Neural progenitor cell (in vitro differentiated cells): ENCODE measurements around the gene UBE2L5. TPM values are rescaled to one million over a fixed set of nuclear protein-coding genes. Genes with fewer than 3 reads are reported as not detected.

Experiments
- DNase-seq: peaks from one replicate; pipeline ENCODE4 v3.0.0-alpha.2; 2016; ENCODE audit warnings: low spot score
- H2AFZ ChIP-seq: fragments of 200-600 bp; sonication (generic); replicated peaks from 2 replicates; pipeline ENCODE4 v1.6.1; 2016; ENCODE audit warnings: antibody characterized with exemption
- H3F3A ChIP-seq: fragments of 200-600 bp; sonication (generic); 2 replicates; pipeline ENCODE4 v1.6.1; 2016; ENCODE audit warnings: antibody characterized with exemption, low read depth
- H3K27ac ChIP-seq: fragments of 200-600 bp; sonication (generic); 2 replicates; pipeline ENCODE4 v1.5.1; 2016; ENCODE audit warnings: mild to moderate bottlenecking
- H3K27me3 ChIP-seq: fragments of 200-600 bp; sonication (generic); 2 replicates; pipeline ENCODE4 v1.6.1; 2016; ENCODE audit warnings: mild to moderate bottlenecking, moderate library complexity
- H3K36me3 ChIP-seq: fragments of 200-600 bp; sonication (generic); 2 replicates; pipeline ENCODE4 v1.5.1; 2016
- H3K4me1 ChIP-seq: fragments of 200-600 bp; sonication (generic); 2 replicates; pipeline ENCODE4 v1.6.1; 2016; ENCODE audit warnings: mixed run types
- H3K4me2 ChIP-seq: fragments of 200-600 bp; sonication (generic); 2 replicates; pipeline ENCODE4 v1.6.1; 2016
- H3K4me3 ChIP-seq: fragments of 200-600 bp; sonication (generic); 2 replicates; pipeline ENCODE4 v1.5.1; 2016
- H3K79me2 ChIP-seq: fragments of 200-600 bp; sonication (generic); 2 replicates; pipeline ENCODE4 v1.6.1; 2016; ENCODE audit warnings: low read depth
- H3K9ac ChIP-seq: fragments of 200-600 bp; sonication (generic); 2 replicates; pipeline ENCODE4 v1.6.1; 2016
- H3K9me3 ChIP-seq: fragments of 200-600 bp; sonication (generic); 2 replicates; pipeline ENCODE4 v1.5.1; 2016; ENCODE audit warnings: low read depth
- H4K20me1 ChIP-seq: fragments of 200-600 bp; sonication (generic); 2 replicates; pipeline ENCODE4 v1.6.1; 2016; ENCODE audit warnings: low read depth
- H3K27ac Mint-ChIP-seq: 3 replicates; pipeline ENCODE4 v1.8.0; 2021; ENCODE audit warnings: mixed read lengths
- H3K27me3 Mint-ChIP-seq: 2 replicates; pipeline ENCODE4 v1.8.0; 2022; ENCODE audit warnings: low read depth, mild to moderate bottlenecking, inconsistent platforms, moderate library complexity, mixed read lengths; ENCODE audit not compliant: insufficient read depth
- H3K36me3 Mint-ChIP-seq: 3 replicates; pipeline ENCODE4 v1.8.0; 2021; ENCODE audit warnings: mixed read lengths
- H3K4me1 Mint-ChIP-seq: 3 replicates; pipeline ENCODE4 v1.8.0; 2021; ENCODE audit warnings: mixed read lengths
- H3K4me3 Mint-ChIP-seq: 3 replicates; pipeline ENCODE4 v1.8.0; 2021; ENCODE audit warnings: mild to moderate bottlenecking, moderate library complexity, mixed read lengths
- H3K9me3 Mint-ChIP-seq: 3 replicates; pipeline ENCODE4 v1.8.0; 2020; ENCODE audit warnings: mixed read lengths
- EZH2 ChIP-seq: fragments of 200-600 bp; sonication (generic); IDR thresholded peaks from 2 replicates; pipeline ENCODE4 v1.6.1; 2017; ENCODE audit warnings: antibody characterized with exemption, mild to moderate bottlenecking, moderate library complexity
- EZH2phosphoT487 ChIP-seq: fragments of 200-600 bp; sonication (generic); IDR thresholded peaks from 2 replicates; pipeline ENCODE4 v1.6.1; 2017; ENCODE audit warnings: antibody characterized with exemption
- total RNA-seq: library from RNA; depleted of rRNA; stranded (reverse); fragments of >200 nt; gene quantifications from 2 replicates; pipeline ENCODE4 v1.2.3, GENCODE V29; 2015; ENCODE audit warnings: low replicate concordance
- TF ChIP-seq, protein P1 (sequence below): fragments of 200-600 bp; sonication (generic); IDR thresholded peaks from 2 replicates; pipeline ENCODE4 v1.5.1; 2017; ENCODE audit warnings: antibody characterized with exemption, mild to moderate bottlenecking

The UBE2L5 gene
- total RNA-seq, 1 donor from 2014 or later, result not detected

DNA sequence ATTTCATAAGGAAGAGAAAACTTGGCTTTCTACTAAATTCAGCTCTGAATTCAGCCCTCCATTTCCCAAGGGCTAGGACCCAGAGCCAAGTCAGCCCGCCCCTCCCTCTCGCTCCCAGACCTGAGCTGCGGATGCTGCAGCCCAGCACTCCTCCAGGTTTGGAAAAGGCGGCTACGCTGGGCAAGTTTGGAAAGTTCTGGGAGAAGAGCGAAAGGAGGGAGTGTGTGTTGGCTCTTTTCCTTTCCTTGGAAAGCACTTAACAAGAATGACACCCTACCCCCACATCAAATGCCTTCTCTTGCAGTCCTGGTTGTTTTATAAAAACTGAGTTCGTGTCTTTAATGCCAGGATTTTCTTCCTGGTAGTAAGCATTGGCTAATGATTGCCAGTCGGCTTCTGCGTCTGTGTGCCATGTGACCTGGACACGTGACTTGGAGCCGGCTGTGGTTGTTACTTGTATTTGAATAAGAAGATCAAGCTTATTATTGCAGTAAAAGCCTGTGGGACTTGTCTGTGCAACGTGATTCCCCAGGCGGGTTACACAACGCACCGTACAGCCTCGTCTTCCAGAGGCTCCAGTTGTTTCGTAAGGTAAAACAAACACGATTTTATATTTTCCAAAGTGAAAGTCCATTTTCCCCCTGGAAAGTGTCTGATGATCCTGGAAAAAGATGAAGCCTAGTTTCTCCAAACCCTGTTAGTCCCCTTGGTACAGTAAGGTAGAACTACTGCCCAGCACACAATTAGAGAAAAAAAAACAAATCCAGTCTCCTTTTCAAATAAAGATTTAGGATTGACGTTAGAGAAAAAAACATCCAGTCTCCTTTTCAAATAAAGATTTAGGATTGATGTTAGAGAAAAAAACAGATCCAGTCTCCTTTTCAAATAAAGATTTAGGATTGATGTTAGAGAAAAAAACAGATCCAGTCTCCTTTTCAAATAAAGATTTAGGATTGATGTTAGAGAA is 26.8 kb upstream of the UBE2L5 start:
- no peaks in the 10 kb centered on the region for H3K9me3 ChIP-seq
- no peak for TF ChIP-seq EZH2phosphoT487
- TF ChIP-seq, protein P1, sequence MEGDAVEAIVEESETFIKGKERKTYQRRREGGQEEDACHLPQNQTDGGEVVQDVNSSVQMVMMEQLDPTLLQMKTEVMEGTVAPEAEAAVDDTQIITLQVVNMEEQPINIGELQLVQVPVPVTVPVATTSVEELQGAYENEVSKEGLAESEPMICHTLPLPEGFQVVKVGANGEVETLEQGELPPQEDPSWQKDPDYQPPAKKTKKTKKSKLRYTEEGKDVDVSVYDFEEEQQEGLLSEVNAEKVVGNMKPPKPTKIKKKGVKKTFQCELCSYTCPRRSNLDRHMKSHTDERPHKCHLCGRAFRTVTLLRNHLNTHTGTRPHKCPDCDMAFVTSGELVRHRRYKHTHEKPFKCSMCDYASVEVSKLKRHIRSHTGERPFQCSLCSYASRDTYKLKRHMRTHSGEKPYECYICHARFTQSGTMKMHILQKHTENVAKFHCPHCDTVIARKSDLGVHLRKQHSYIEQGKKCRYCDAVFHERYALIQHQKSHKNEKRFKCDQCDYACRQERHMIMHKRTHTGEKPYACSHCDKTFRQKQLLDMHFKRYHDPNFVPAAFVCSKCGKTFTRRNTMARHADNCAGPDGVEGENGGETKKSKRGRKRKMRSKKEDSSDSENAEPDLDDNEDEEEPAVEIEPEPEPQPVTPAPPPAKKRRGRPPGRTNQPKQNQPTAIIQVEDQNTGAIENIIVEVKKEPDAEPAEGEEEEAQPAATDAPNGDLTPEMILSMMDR, result no peak
- TF ChIP-seq EZH2, result no peak
- Mint-ChIP-seq H3K27ac (peak overlapping the region; percentile 6), H3K36me3 (no peaks in the 10 kb centered on the region), H3K4me3 (peak overlapping the region; percentile 74), H3K9me3 (no peaks in the 10 kb centered on the region), H3K27me3 (peaks cover 8% of the 10 kb centered on the region), H3K4me1 (peaks cover 13% of the 10 kb centered on the region)
- no peaks in the 10 kb centered on the region for H3K4me1 ChIP-seq
- no peak overlapping the region for H3K9ac ChIP-seq
- no peaks in the 10 kb centered on the region for H3F3A ChIP-seq
- DNase-seq, result peak; percentile 40
- no peaks in the 10 kb centered on the region for H3K27me3 ChIP-seq
- H3K27ac ChIP-seq, result no peak overlapping the region
- H3K4me3 ChIP-seq, result no peak overlapping the region
- H3K4me2 ChIP-seq, result peak overlapping the region; percentile 49
- no peaks in the 10 kb centered on the region for H3K79me2 ChIP-seq
- H4K20me1 ChIP-seq, result no peaks in the 10 kb centered on the region
- no peaks in the 10 kb centered on the region for H3K36me3 ChIP-seq
- peak overlapping the region; percentile 91 for H2AFZ ChIP-seq

DNA sequence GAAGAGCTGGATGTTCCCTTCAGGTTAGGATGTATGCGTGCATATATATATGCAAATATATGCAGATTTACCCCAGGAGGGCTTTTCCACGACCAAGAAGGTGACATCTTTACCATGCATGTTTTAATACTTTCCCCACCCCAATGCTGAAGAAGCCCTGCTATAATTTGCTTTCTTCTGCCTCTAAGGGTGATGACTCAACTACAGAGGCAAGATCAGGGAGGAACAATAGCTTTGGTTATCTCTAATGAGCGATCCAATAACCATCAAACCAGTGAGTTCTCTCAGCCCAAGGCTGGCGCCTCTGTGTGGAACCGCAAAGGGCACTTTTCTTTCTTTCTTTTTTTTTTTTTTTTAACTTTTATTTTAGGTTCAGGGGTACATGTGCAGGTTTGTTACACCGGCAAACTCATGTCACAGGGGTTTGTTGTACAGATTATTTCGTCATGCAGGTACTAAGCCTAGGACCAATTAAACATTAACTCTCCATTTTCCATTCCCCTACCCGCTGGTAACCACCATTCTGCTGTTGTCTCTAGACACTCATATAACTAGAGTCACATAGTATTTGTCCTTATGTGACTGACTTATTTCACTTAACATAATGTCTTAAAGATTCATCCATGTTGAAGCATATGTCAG is 25.7 kb upstream of the UBE2L5 start:
- no peak overlapping the region for H3K27ac ChIP-seq
- Mint-ChIP-seq H3K27me3 (peaks cover 8% of the 10 kb centered on the region), H3K4me1 (peaks cover 13% of the 10 kb centered on the region), H3K36me3 (no peaks in the 10 kb centered on the region), H3K4me3 (no peak overlapping the region), H3K27ac (no peak overlapping the region), H3K9me3 (peaks cover 3% of the 10 kb centered on the region)
- no peaks in the 10 kb centered on the region for H4K20me1 ChIP-seq
- H2AFZ ChIP-seq, result no peak overlapping the region
- H3K79me2 ChIP-seq, result no peaks in the 10 kb centered on the region
- H3K9ac ChIP-seq, result no peak overlapping the region
- TF ChIP-seq, protein P1, result no peak
- TF ChIP-seq EZH2phosphoT487 (no peak), EZH2 (no peak)
- no peak overlapping the region for H3K4me2 ChIP-seq
- H3K27me3 ChIP-seq, result no peaks in the 10 kb centered on the region
- H3F3A ChIP-seq, result no peaks in the 10 kb centered on the region
- no peaks in the 10 kb centered on the region for H3K36me3 ChIP-seq
- DNase-seq, result no peak
- no peaks in the 10 kb centered on the region for H3K4me1 ChIP-seq
- H3K4me3 ChIP-seq, result no peak overlapping the region
- no peaks in the 10 kb centered on the region for H3K9me3 ChIP-seq

DNA sequence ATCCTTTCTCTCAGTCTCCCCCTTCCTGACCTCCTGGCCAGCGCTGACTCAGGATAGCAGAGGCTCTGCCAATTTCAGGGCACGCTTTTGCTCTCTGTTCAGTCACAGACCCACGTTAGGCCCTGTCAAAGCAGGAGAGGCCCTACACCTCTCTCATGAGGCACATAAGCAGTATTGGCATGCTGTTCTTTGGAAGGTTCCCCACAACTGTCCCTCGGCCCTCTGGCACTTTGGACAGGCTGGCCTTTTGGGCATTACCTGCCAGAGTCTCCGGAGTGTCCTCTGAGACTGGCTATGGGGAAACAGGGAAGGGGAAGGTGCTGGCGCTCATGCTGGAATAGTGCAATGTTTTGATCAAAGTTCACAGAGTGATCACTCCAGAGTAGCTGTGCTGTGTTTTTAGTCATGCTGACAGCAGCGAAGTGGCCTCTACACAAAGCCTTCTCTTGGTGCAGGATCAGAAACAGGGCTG is 23.7 kb upstream of the UBE2L5 start:
- Mint-ChIP-seq H3K9me3 (peaks cover 3% of the 10 kb centered on the region), H3K27me3 (peaks cover 6% of the 10 kb centered on the region), H3K4me3 (no peak overlapping the region), H3K27ac (no peak overlapping the region), H3K36me3 (no peaks in the 10 kb centered on the region), H3K4me1 (peaks cover 13% of the 10 kb centered on the region)
- Histone ChIP-seq H3K27me3 (no peaks in the 10 kb centered on the region), H4K20me1 (no peaks in the 10 kb centered on the region), H2AFZ (peak overlapping the region; percentile 66), H3K36me3 (no peaks in the 10 kb centered on the region), H3K79me2 (no peaks in the 10 kb centered on the region), H3K27ac (no peak overlapping the region), H3F3A (no peaks in the 10 kb centered on the region), H3K9ac (no peak overlapping the region), H3K9me3 (no peaks in the 10 kb centered on the region), H3K4me1 (no peaks in the 10 kb centered on the region), H3K4me3 (no peak overlapping the region), H3K4me2 (no peak overlapping the region)
- no peak for TF ChIP-seq EZH2phosphoT487
- no peak for DNase-seq
